Lower leg skin (tissue), 4 donors: Measurements from ENCODE around the gene OR8D4. TPM values are rescaled to one million over a fixed set of nuclear protein-coding genes. Genes with fewer than 3 reads are reported as not detected.

Source experiments
- DNase-seq, 2 donors: peaks; one replicate each; pipeline ENCODE4 v3.0.0-alpha.2; 2019; ENCODE audit warnings: low spot score in 2 of 2
- H3K4me3 ChIP-seq: fragments of 200-600 bp; sonication (generic); 2 replicates; pipeline ENCODE4 v1.5.1; 2017; ENCODE audit warnings: mild to moderate bottlenecking, low read depth; ENCODE audit not compliant: poor library complexity, severe bottlenecking
- POLR2A ChIP-seq, 2 donors: fragments of 450-650 bp; IDR thresholded peaks; one replicate each; pipeline ENCODE4 v1.6.1; 2016 to 2017; ENCODE audit warnings: antibody characterized with exemption in 2 of 2, mild to moderate bottlenecking in 1 of 2, moderate library complexity in 1 of 2
- WGBS, 2 donors: methylation state at CpG; one replicate each; pipeline ENCODE4 v1.1.5; 2018; 5-methylcytosine and 5-hydroxymethylcytosine counted together
- intact Hi-C: fragments of 100-400 bp; cut with DNase I; formaldehyde crosslinking; loops from one replicate; pipeline ENCODE4 v1.15.0; 2023; ENCODE audit warnings: low total_unique reads
- total RNA-seq, 4 donors: library from RNA; depleted of rRNA; stranded (reverse); fragments of >200 nt; gene quantifications; one replicate each; pipeline ENCODE4 v1.1.0, GENCODE V29; 2016
- TF ChIP-seq, protein P1 (sequence below), 3 donors: fragments of 450-650 bp; IDR thresholded peaks; one replicate each; pipeline ENCODE4 v1.5.1; 2016; ENCODE audit warnings: antibody characterized with exemption in 3 of 3, mild to moderate bottlenecking in 3 of 3, moderate library complexity in 2 of 3

OR8D4 gene
- total RNA-seq, 4 donors from 2014 or later: 0.06 TPM; not detected in 3

- intact Hi-C loops: no loop called here
- TF ChIP-seq POLR2A (IDR thresholded peaks at IDR 0.05): no peak
- TF ChIP-seq, protein P1, sequence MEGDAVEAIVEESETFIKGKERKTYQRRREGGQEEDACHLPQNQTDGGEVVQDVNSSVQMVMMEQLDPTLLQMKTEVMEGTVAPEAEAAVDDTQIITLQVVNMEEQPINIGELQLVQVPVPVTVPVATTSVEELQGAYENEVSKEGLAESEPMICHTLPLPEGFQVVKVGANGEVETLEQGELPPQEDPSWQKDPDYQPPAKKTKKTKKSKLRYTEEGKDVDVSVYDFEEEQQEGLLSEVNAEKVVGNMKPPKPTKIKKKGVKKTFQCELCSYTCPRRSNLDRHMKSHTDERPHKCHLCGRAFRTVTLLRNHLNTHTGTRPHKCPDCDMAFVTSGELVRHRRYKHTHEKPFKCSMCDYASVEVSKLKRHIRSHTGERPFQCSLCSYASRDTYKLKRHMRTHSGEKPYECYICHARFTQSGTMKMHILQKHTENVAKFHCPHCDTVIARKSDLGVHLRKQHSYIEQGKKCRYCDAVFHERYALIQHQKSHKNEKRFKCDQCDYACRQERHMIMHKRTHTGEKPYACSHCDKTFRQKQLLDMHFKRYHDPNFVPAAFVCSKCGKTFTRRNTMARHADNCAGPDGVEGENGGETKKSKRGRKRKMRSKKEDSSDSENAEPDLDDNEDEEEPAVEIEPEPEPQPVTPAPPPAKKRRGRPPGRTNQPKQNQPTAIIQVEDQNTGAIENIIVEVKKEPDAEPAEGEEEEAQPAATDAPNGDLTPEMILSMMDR (IDR thresholded peaks at IDR 0.05): no peak
- no peak for DNase-seq
- WGBS, 2 donors: 88 to 94% methylated on average over 4 of the region's 4 CpGs
- H3K4me3 ChIP-seq: no peak overlapping the region
These were observed 21.1 kb upstream of the OR8D4 start for GRCh38 chr11:123880912-123881311.

- no peak within 1 kb of the TSS for H3K4me3 ChIP-seq
- intact Hi-C loops: no loop called here
- DNase-seq: no peak
- TF ChIP-seq, protein P1 (IDR thresholded peaks at IDR 0.05): no peak
- TF ChIP-seq POLR2A (IDR thresholded peaks at IDR 0.05): no peak
- WGBS, 2 donors: 82 to 91% methylated on average over 3 of the region's 3 CpGs
These were observed 16.4 kb upstream of the OR8D4 start, which contains the start of gene TMEM225 for GRCh38 chr11:123885570-123885969. TSS of gene TMEM225 (minus strand) at chr11:123885670. CDS start at chr11:123885425, 245 bp downstream.

DNA sequence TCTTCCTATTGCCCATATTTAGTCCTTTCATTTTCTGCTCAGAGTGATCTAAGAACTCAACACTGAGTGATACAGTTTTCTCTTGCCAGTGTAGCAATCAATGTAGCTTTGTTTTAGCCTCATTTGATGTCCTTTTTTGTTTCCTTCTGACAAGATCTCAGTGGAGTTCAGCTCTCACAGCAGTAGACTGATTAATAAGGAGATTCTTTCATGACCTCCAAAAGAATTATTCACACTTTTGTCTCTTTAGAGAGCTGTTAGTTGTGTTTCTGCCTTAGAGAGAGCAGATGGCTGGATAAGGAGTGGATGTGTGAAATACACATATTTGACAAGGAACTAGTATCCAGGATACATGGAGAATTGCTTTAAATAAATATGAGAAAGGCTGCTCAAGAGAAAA lies 9.9 kb upstream of the OR8D4 start:
- DNase-seq: no peak
- intact Hi-C loops: no loop called here
- no peak for TF ChIP-seq POLR2A (IDR thresholded peaks at IDR 0.05)
- TF ChIP-seq, protein P1 (IDR thresholded peaks at IDR 0.05): no peak
- H3K4me3 ChIP-seq: no peak overlapping the region

DNA sequence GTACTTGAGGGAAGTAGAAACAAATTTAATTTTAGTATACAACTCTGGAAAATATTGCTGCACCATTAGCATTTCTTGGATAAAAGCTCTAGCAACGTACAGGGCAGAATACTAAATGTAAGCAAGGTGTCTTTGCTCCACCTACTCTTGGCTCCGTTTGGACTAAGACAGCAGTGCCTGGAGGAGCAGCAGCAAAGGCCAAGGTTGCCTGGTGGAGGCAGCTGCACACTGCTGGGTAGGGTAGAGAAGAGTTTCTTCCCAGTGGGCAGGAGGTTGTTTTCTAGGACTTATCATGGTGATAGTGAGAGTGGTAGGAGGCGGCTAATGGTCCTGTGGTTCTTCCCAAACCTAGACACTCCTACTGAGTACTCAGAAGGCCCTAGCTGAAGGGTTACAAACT lies 2.2 kb upstream of the OR8D4 start:
- DNase-seq: no peak
- intact Hi-C loops: no loop called here
- WGBS, 2 donors: 52 to 60% methylated on average over 3 of the region's 3 CpGs
- TF ChIP-seq, protein P1 (IDR thresholded peaks at IDR 0.05): no peak
- TF ChIP-seq POLR2A (IDR thresholded peaks at IDR 0.05): no peak
- no peak overlapping the region for H3K4me3 ChIP-seq

GRCh38 chr11:123903932-123904331 lies 2.0 kb downstream of the OR8D4 start:
- H3K4me3 ChIP-seq: no peak overlapping the region
- no peak for DNase-seq
- no peak for TF ChIP-seq POLR2A (IDR thresholded peaks at IDR 0.05)
- TF ChIP-seq, protein P1 (IDR thresholded peaks at IDR 0.05): no peak
- WGBS, 2 donors: 68 to 69% methylated on average over 2 of the region's 2 CpGs
- intact Hi-C loops: no loop called here

GRCh38 chr11:123904932-123905331 lies 3.0 kb downstream of the OR8D4 start:
- 63 to 70% methylated on average over 3 of the region's 3 CpGs for WGBS, 2 donors
- intact Hi-C loops: no loop called here
- TF ChIP-seq POLR2A (IDR thresholded peaks at IDR 0.05): no peak
- TF ChIP-seq, protein P1 (IDR thresholded peaks at IDR 0.05): no peak

More at GRCh38 chr11:123904932-123905331, 3.0 kb downstream of the OR8D4 start:
- no peak overlapping the region for H3K4me3 ChIP-seq
- no peak for DNase-seq
